GM21360 (cell line): ENCODE results near the gene RMI2.

Experiments
- ATAC-seq: cut with Tn5 transposase; IDR thresholded peaks from one replicate; pipeline ENCODE4 v1.9.1; 2021; ENCODE audit warnings: mild to moderate bottlenecking, moderate library complexity; ENCODE audit not compliant: unreplicated experiment

Gene RMI2

DNA sequence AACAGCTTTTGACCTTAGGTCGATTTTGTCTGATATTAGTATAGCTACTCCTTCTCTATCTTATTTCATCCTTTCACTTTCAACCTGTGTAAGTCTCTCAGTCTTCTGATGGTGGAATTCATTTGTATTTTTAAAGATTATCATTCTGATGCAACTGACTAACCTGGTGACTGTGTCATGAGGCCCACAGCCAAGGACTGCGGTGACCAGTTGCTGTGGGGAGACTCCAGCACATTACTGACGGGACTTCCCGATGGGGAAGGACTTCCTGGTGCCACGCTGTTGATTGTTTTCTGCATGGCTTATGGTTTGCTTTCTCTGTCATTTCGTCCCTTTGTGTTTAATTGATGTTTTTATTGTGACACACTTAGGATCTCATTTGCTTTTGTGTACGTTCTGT is 34.2 kb downstream of the RMI2 start:
- ATAC-seq = peak; percentile 68

DNA sequence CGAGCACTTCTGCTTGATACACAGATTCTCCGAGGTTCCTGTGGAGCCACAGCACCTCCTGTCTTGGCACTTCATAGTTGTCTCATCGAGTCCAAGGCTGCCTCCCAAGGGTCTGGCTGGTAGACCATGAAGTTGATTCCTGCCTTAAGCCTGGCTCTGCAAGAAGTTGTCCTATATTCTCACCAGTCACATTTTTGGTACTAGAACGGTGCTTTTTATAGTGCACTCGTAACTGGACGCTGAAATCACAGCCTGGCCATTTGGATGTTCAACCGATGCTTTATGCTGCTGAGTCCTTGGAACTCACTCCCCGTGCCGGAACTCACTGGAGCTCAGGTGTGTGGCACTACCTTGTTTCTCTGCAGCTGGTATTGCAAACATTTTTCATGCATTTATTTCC is 35.6 kb downstream of the RMI2 start:
- no peak for ATAC-seq

DNA sequence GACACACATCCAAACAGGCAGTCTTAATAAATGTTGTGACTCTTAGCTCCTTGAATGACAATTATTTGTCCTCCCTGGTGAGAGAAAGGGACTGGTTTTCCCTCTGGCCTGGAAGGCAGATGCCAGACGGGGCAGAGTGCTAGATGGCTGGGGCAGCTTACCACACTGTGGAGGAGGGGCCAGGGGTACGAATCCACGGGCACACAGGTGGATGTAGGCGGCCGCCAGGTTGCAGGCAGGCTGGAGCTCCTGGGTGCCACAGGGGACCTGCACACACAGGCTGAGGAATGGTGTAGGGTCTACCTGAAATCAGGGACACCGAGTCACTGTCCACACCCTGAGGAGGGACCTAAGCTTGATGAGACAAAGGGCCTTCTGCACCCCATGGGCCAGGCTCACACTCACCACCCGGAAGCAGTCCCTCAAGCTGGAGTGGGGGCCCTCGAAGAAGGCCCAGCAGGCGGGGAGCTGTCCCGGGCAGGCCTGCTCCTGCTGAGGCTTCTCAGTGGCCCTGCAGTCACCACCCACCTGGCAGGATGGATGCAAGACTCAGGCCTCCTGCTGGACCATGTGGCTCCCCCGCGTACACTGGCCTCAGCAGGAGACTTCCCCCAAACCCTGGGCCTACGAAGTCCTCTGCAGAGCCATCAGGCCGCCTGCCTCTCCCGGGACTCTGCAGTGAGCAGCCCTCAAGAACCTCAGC is 38.4 kb downstream of the RMI2 start:
- ATAC-seq = no peak

DNA sequence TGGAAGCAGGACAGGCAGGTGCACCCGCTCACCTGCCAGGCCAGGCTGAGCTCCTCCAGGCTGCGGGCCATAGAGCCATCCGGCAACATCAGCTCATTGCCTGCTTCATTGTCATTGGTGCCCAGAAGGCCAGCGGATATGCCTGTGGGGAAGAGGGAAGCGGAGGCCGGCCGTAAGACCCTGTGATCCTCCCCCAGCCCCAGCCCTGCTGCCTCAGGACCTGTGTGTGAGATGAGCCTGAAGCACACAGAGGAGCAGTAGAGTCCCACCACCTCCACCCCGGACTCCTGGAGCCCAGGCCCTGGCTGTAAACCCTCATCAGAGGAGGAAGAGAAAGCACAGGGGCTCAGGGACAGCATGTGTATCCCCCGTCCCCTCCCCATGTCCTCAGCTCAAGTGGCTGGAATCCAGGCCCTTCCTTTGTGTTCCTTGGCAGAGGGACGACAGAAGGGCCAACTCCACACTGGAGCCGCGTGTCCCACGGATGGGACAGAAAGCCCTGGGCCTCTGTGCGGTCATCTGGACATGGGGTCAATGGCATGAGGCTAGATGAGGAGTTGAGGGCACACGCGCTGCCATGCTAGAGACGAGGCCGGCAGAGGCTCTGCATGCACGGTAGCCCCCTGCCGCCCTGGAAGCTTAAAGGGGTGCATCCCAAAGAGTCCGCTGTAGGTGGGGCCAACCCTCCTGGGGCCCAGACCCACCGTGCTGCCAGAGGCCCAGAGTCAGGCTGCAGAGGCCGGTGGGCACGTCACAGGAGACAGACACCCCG is 39.1 kb downstream of the RMI2 start:
- ATAC-seq = no peak

DNA sequence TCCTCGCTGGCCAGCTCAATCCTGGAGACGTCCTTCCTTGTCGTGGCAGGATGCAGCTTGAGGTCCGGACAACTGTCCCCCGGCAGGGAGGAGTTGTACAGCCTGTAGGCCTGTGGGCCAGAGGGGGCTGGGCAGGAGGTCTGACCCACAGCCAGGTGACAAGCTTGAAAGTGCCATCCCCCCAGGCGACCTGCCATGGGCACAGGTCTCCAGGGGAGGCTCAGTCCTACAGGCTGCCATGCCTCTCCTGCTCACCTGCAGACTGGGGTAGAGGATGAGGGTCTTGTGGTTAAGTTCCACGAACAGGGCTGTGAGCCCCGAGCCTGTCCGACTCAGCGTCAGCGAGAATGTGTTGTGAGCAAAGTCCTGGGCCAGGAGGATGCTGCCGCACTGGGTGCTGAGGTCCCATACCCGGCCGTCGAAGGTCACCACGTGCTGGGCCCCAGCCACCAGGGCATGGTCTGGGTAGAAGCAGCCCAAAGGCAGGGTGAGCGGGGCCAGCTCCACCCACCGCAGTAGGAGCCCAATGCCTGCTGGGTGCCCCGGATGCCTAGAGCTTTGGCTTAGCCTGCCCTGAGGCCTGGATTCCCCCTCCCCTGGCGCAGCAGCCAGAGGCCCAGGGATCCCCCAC is 39.8 kb downstream of the RMI2 start:
- no peak for ATAC-seq

DNA sequence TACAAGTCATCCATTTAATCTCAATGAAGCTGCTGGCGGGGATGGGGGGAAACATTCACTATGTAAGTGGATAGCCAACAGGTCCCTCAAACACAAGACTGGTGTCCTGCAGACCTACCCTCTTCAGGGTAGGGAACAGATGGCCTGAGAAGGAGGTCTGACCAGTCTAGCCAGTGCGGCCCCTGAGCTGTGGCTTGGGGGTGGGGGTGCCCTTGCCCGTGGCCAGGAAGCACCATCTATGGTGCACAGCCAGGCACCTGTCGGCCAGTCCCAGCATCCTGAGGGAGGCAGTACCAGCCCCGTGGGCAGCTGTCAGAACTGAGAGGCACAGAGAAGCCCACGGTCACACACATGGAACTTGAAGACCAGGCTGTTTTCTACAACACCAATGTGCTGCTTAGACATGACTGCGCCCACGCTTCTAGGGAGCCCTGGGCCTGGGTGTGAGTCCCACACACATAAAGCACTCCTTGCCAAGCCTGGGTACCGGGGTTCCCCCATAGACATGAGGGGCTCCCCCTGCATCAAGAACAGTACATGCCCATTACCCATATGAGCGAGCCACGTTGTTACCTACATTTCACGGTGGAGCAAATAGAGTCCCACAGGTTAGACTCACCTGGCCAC is 40.9 kb downstream of the RMI2 start:
- no peak for ATAC-seq

DNA sequence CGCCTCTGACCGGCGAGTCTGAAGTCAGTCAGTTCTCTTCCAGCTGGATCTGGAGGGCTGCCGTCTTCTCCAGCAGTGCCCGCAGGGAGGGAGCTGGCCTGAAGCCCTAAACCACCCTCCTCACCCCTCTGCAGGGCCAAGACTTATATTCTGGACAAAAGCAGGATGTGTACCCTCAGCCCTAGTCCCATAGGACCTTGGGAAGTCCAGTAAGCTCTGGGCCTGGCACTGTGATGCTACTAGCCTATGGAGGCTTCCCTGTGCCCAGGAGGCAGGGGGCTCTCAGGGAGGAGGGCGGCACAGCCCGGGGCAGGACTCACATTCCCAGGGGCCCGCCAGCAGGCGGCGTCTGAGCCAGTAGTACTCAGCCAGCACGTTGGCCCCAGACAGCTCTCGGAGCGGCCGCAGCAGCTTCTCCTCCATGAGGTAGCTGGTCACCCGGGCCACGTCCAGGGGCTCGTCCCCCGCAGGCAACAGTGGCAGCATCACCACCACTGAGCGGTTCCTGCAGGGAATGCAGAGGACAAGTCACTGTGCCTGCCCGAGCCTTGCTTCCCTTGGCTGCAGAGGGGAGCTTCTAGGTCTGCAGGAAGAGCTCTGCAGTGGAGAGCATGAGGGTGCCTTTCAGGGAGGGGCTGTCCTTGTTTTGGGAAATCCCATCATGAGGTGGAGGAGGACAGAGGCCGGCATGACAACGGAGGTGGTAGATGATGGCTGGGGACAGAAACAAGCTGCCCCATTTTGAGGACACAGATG is 41.7 kb downstream of the RMI2 start:
- ATAC-seq = no peak

DNA sequence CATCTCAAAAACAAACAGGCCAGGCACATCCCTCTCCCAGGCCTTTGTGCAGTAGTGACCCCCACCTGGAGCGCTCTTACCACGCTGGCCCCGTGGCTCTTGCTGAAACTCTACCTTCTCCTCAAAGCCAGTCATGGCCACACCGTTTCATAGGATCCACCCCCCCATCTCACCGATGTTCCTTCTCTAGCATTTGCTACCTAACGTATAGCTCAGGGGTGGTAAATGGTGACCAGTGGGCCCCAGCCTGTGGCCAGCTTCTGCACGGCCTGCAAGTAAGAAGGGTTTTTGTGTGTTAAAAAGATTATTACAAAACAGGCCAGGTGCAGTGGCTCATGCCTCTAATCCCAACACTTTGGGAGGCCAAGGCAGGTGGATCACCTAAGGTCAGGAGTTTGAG is 43.8 kb downstream of the RMI2 start:
- no peak for ATAC-seq

DNA sequence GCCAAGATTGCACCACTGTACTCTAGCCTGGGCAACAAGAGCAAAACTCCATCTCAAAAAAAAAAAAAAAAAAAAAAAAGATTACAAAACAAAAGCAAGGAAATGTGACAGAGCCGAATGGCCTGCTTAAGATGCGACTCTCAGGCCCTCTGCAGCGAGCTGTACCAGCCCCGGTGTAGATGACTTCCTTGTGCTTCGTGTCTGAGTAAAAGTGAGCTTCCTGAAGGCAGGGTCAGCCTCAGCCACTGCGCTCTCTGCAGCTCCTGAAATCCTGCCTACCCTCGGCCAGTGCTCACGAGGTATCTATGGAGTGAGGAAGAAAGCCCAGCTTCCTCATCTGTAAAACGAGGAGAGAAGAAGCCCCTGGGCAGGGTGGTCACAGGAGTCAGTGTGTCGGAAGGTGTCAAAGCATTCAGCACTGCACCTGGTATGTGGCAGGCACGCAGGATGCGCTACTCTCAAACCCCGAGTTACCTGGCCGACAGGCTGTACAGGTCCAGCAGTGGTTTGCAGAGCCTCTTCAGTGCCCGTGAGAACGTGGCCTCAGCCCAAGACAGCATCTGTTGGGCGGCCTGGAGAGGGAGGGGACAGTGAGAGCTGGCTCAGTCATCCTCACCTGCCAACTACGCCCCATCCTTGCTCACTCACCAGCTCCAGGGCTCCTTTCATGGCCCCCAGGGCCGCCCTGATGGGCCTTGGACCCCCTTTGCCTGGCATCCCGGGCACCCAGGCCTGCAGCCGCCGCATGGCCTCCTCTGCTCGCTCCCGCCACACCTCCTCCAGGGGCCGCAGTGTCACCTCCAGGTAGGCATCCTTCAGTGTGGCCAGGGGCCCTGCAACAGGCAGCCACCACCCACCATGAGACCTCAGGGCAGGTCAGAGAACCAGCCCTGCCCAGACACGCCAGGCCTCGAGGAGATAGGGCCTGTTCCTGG is 44.6 kb downstream of the RMI2 start:
- no peak for ATAC-seq

DNA sequence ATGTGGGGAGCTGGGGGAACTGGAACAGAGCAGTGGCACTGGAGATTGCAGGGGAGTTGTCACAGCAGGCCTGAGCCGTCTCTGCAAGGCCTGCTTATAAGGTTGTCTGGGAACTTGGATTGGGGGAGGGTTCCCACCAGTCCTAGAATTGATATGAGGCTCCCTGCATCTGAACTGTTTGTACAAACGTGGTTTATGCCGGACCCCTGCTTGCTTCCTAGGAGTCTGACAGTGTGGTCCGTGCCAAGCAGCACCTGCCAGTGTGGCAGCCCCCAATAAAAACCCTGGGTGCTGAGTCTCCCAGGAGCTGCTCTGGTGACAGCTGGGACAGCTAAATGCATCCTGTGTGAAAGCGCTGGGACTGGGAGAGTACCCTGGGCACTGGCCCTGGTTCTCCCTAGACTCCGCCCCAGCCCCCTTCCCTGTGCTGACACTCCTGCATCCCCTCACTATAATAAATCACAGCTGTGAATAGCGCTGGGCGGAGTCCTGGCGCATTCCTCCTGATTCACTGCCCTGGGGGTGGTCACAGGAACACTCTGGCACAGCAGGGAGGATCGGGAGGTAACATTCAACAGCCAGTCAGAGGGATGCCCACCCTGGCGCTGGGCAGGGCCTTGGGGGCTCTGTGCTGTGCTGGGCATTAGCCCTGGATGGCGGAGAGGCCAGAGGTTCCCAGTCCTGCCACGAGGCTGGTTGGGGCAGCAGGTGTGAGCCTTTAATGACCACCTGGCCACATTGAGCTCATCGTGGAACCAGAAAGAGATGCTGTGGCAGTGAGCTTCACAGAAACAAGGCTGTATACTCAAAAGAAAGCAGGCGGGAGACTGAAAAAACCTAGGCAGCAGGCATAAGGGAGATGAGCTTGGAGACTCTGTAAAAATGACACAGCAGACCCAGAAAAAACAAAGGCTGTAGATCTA is 45.6 kb downstream of the RMI2 start:
- no peak for ATAC-seq

DNA sequence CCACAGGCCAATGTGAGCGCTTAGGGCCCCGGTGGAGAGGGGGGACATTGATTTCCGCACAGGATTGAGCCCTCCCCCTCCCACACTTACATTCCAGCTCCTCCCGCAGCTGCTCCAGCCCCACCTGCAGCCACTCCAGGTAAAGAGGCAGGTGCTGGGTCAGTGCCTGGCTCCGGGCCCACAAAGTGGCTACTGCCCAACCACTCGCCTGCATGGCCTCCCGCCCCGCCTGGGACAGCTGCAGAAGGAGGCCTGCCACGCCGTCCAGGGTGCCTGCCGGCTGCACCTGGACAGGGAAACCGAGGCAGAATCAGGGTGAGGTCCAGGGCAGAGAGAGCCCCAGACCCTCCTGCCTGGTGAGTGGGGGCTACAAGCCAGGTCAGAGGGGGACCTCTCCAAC is 46.3 kb downstream of the RMI2 start:
- ATAC-seq = no peak

DNA sequence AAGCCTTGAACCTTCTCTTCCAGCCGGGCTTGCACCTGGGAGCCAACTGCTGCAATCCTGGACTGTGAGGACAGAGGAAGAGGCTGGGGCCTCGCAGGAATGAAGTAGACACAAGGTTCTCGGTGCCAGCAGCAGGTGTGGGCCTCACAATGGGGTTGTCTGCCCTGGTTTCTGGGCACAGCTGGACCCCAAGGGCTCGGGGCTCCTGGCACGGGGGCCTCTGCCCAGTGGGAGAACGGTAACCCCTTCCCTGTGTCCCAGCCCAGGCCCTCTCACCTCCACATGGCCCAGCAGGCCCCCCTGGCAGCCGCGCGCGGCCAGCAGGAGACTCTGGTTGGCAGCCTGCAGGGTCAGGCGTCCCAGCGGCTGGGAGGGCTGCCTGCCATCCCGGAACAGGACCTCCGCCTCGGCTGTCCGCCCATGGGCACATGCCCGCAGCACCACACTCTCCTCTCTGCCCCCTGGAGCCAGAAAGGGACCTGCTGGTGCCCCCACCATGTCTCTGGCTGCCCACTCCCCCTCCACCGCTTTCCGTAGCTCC is 46.9 kb downstream of the RMI2 start:
- ATAC-seq = no peak

DNA sequence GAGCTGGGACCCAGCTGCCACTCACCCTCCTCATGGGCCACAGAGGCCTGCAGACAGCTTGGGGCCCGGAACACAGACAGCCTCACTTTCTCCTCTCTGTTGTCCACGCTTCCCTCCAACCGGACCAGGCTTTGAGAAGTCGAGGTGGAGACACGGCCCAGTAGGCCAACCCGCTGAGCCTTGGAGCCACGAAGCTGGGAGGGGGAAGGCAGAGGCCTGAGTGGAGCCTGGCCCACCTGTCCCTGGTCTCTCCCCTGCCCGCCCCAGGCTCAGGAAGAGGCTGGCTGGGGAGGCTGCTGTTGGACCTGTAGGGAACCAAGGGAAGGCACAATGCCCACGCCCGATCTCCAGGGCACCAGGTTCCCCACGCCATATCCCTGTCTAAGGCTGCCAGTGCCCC is 48.1 kb downstream of the RMI2 start:
- no peak for ATAC-seq

DNA sequence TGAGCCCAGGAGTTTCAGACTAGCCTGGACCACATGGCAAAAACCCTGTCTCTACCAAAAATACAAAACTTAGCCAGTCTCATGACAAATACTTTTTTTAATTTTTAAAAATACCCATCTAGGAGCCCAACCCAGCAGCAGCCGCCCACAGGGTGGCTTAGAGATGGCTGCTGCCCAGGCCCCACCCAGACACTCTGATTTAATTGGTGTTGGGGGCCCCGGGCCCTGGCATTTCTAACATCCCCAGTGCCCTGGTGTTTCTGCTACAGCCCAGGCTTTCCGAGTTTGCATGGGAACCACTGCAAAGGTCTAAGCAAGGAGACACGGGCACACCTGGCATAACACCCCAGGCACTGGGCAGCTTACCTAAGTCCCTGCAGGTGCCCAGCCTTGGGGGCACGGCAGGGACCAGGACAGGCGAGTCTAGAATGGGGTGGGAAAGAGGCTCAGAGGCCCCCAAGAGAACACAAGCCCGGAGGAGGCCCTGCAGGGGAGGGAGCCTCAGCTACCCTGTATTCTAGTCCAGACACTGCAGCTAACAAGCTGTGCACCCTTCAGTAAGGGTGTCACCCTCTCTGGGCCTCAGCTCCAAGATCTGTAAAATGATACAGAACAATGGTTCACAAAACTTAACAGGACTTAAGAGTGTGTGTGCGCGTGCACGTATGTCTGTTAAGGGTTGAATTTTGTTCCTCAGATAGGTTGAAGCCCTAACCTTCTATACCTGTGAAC is 48.8 kb downstream of the RMI2 start:
- no peak for ATAC-seq

DNA sequence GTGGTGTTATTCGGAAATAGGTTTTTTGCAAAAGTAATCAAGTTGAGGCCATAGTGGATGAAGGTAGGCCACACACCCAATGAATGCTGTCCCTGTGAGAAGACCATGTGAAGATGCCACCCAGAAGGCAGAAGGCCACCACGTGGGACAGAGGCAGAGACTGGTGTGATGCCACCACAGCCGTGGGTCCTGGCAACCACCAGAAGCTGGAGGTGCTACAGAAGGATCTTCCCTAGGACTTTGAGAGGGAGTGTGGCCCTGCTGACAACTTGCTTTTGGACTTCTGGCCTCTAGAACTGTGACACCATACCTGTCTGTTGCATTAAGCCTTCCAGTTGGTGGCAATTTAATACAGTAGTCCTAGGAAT is 49.3 kb downstream of the RMI2 start:
- ATAC-seq = no peak

DNA sequence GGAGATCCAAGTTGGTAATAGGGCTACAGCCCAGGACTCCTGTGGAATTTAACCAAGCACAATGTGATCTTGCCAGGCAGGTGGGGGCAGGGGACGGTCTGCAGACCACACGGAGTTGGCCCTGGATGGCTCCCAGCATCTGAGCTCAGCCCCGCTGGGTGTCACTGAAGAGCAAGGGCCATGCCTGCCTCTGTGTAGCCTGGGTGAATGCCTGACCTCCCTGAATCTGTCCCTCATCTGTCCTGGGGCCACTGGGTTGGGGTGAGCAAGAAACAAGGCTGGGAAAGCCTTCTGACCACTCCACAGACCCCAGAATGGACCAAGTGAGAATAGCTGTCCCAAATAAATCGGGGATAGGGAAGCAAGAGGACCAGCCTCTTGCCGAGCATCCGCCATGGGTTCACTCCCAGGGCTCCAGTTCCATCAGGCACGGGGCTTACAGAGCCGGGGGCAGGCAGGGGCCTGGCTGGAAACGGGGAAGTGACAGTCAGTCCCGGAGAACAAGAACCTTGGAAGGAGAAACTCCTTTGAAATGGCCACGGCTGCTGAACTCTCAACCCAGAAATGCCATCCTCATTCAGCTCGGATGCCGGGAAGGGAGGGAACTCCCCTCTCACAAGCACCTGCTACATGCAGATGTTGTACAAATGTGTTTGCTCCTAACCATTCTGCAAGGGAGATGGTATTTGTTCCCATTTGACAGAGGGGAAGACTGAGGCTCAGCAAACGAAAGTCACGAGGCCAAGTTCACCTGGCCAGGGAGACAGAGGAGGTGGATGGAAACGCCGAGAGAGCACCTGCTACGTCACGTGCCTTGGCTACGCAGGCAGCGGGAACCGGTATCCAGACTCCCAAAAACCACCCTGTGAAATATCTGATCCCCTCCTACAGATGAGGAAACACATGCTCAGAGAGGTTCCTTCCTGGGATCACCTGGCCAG is 50.0 kb downstream of the RMI2 start:
- ATAC-seq = no peak

DNA sequence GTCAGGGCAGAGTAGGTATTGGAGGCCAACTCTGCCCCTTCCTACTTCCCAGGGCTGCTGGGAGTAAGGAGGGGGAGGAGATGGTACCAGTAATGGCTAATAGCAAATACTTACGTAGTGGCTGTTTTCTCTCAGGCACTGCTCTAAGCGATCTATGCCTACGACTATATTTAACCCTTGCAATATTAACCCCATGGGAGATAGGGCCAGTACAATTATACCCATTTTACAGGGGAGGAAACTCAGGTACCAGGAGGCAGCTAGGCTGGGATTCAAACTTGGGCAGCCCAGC is 50.6 kb downstream of the RMI2 start:
- no peak for ATAC-seq
